HCEC 1CT (cell line): ENCODE data around the gene UGT3A1.
"Not testable (repeated sequence)": the region's sequence is repeated elsewhere in the genome, so short reads cannot be mapped to it uniquely, and the experiment has no call there.

Experiments
- DNase-seq: peaks from one replicate; pipeline ENCODE4 v3.0.0-alpha.2; 2017

Gene UGT3A1

DNA sequence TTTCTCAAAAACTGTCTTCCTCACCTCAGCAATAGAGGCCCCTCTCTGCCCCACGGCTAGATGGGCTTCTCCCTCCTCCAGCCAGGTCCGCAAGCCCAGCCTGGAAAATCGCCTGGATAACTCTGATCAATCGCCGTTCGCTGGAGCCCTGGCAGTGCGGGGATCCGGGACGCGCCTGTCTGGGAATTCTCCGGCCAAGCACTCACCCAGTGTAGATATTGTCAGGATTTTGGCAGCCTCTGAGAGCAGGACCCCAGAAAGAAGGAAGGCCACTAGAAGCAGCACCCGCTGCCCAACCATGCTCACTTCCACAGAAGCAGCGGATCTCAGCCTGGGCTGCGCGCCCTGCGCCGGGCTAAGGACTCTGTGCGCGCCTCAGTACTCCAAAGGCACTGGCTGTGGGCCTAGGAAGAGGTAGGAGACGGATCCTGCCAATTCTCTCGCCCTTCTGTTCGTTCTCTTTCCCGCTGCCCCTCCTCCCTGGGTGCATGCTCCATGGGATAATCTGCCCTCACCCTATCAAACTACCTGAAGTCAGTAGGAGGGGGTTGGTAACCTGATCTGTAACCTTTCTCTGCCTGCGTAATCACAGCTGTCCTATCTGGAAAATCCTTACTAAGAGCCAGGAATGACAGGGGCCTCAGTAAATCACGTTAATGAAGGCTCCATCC lies at the start of gene UGT3A1:
Gene UGT3A1 (minus strand): TSS at position 450 of the 671 bp plus-strand sequence. CDS start 150 bp downstream, at position 300.
- no peak for DNase-seq

GRCh38 chr5:36035696-36036095 lies 44.5 kb upstream of the UGT3A1 start:
- no peak for DNase-seq

- not testable (repeated sequence) for DNase-seq
Measured at GRCh38 chr5:36034536-36035134, 43.4 kb upstream of the UGT3A1 start.

DNA sequence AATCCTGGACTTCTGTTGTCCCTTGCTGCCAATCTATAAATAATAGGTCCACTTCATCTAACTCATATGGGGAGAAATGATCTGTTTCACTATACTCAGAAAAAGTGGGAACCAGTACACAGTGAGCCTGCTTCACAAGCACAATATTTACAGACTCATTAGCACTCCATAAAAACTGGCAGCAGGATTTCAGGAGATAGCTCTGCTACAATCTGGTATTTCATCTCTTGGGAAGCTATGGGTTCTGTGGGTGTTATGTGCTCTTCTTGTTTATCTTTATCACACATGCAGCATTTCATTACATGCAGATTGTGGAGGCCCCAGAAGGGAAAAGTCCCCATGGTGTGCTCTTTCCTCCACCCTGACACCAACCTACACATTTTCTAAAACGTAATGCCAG lies 42.3 kb upstream of the UGT3A1 start:
- DNase-seq, result no peak

DNA sequence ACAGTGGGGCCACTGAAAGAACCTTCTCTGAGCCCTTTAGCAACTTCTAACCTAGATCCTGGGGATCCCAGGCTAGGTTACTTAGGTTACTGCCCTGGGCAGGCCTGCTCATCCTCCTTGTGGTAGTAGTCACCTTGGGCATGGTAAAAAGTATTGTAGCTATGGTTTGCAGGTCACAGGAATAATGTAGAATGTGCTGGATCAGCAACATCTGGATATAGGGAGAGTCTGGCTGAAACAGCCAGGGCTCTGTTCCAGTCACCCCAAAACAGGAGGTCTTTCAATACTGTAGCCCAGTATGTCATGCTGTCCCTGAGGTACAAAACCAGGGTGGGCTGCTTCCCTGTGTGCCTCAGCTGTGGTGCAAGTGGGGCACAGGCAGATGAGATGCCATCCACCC lies 41.9 kb upstream of the UGT3A1 start:
- no peak for DNase-seq

DNA sequence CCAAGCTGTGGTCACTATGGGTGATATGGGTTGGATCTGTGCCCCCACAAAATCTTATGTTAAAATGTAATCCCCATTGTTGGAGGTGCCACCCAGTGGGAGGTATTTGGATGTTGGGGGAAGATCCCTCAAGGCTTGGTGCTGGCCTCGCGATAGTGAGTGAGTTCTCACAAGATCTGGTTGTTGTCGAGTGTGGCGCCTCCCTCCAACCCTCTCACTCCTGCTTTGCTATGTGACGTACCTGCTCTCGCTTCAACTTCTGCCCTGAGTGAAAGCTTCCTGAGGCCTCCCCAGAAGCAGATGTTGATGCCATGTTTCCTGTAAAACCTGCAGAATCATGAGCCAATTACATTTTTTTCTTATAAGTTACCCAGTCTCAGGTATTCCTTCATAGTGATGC lies 40.0 kb upstream of the UGT3A1 start:
- no peak for DNase-seq

- DNase-seq, result no peak
Measured at GRCh38 chr5:36029914-36030313, 38.7 kb upstream of the UGT3A1 start.

- DNase-seq, result no peak
Measured at GRCh38 chr5:36028816-36029465, 37.8 kb upstream of the UGT3A1 start.

DNA sequence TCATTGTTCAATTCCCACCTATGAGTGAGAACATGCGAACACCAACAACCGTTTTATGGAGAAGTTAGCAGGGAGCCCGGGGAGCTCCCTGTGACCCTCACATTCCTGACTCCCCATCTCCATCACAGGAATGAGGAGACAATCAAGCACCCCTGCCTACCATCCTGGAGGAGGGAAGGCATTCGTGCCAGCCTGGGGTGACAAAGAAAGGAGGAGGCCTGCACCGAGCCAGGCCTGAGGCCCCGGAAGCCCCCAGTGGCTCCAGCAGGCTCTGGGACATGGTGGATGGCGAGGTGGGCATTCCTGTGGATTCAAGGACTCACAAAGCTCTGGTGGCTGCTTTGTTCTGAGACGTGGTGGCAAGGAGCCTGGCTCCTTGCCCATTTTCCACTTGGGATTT lies 36.5 kb upstream of the UGT3A1 start:
- DNase-seq, result no peak

DNA sequence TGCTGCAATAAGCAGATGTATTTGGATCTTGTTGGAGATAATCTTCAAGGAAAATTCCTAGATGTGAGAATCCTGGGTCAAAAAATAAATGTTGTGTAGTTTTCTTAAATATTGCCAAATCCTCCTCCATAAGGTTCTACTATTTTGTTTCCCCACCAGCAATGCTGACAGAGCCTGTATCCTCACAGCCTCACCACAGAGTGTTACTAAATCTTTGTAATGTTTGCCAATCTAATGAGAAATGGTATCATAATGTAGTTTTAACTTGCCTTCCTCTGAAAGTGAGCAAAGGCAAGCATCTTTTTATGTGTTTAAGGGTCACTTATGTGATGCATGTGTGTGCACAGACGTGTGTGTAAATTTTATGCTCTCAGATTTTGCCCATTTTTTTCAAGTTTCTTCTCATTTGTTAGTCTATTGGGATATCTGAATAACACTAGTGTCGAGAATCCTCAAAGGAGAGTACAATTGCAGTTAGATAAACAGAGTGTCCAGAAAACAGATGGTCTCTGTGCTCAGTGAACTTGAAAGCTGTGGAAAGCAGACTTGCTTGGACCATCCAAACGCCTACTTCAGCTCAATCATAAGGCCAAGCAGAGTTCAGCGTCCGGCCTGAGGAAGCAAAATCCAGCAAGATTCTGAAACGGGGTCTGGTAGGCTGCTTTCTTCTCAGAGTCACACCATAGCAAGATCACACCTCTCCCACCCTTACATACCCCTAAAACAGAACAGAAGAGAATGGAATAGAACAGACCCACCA lies 35.7 kb upstream of the UGT3A1 start:
- no peak for DNase-seq

- not testable (repeated sequence) for DNase-seq
Measured at GRCh38 chr5:36022246-36022645, 31.1 kb upstream of the UGT3A1 start.

GRCh38 chr5:36019584-36019983 lies 28.4 kb upstream of the UGT3A1 start:
- DNase-seq, result not testable (repeated sequence)

DNA sequence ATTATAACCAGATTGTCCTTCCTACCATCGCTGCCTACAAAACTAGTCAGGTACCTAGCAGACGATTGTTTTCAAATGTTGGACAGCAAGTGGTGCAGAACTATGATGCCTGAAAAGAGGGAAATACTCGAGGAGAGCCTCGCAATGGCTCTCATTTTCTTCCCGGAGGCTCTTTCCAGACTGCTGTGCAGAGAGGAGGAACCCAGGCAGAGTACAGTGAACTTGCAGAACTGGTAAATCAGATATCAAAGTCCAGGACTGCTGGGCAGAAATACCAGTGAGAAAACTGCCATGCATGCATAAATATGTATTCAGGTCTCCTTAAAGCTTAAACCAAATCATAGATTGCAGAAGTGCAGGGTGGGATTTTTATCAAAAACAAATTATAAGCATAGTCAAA lies 26.4 kb upstream of the UGT3A1 start:
- DNase-seq, result no peak

GRCh38 chr5:36017004-36017403 lies 25.8 kb upstream of the UGT3A1 start:
- no peak for DNase-seq

DNA sequence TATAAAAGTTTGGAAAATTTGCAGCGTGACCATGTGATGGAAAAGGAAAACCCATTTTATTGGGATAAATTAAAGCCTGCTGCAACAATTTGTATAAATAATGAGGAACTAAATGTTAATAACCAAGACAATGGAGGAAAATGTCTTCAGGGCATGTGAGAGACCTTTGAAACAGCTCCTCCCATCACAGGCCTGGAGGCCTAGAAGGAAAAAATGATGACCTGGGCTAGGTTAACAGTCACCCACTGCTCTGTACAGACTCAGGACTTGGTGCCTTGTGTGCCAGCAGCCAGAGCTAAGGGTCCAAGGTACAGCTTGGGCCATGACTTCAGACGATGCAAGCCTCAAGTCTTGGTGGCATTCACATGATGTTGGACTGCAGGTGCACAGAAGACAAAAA lies 22.0 kb upstream of the UGT3A1 start:
- DNase-seq, result no peak

- DNase-seq, result no peak
Measured at GRCh38 chr5:36009698-36010097, 18.5 kb upstream of the UGT3A1 start.

DNA sequence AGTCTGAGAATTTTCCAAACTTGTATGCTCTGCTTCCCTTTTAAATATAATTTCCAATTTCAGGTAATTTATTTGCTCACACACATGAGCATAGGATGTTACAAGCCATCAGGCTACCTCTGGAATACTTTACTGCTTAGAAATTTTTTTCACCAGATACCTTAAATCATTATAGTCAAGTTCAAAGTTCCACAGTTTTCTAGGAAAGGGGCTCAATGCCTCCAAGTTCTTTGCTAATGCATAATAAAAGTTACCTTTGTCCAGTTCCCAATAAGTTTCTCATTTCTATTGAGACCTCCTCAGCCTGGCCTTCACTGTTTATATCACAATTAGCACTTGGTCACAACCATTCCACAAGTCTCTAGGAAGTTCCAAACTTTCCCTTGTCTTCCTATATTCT lies 16.2 kb upstream of the UGT3A1 start:
- DNase-seq, result no peak

DNA sequence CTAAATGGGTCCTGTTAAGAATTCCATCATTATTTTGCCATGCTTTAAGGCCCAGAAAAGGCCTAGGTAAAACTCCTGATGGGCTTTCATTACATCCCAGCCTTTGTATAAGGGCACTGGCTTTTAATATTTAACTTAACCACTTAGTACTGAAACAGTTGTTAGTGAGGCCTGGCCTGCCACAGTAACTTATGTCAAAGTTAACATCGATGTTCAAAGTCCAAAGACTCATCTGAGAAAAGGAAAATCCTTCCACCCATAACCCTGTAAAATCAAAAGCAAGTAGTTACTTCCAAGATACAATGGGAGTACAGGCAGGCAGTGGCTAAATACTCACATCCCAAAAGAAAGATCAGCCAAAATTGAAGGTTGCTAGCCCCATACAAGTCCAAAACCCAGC lies 15.0 kb upstream of the UGT3A1 start:
- no peak for DNase-seq

DNA sequence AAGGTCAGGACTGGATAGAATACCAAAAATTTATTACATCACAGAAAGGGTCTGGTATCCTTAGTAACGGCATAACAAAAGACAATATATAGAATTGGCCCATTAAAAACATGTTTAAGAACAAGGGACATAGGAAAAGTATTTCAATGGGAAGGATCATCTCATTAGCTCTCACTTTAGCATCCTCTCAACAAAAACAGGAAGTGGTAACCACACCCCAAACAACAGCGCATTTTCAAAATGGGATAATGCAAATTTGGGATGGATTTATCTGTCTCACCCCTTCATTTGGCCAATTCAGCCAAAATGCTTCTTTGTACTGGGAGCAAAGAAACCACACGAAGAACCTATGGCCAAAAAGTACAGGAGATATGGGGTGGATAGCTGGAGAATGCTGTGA lies 9.8 kb upstream of the UGT3A1 start:
- DNase-seq, result no peak

DNA sequence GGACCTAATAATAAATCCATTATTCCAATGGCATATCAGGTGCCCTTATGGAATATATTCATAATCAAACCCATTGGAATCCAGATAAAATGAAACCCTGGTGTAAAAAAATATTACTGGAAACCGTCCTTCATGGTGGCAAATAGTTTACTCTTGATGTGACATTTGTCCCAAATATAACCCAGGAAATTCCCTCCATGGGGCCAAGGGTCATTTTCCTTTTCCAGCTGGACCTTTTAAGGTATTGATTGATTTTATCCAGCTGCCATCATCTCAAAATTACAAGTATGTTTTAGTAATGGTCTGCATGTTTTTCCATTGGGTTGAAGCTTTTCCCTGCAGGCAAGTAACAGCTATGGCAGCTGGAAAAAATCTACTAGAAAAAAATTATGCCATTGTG lies 8.4 kb upstream of the UGT3A1 start:
- no peak for DNase-seq

GRCh38 chr5:35996076-35996475 lies 4.9 kb upstream of the UGT3A1 start:
- DNase-seq, result no peak

DNA sequence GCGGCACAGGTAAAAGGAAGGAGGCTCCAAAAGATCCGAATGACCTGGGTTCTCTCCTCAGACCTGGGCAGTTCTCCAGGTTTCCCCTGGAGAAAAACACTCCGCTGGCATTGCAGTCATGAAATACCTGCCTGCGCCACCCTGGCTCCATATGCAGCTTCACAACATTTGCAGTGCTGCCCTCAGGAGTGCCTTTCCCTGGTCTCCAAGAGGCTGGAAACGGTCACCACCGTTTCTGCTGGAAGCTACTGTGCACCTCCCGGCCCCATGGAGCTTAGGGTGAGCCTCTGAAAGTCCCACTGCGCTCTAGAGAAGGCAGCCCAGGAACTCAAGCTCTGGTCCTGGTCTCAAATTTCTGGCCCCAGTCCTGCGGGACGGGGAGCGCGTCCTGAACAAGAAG lies 670 bp downstream of the UGT3A1 start:
- no peak for DNase-seq

DNA sequence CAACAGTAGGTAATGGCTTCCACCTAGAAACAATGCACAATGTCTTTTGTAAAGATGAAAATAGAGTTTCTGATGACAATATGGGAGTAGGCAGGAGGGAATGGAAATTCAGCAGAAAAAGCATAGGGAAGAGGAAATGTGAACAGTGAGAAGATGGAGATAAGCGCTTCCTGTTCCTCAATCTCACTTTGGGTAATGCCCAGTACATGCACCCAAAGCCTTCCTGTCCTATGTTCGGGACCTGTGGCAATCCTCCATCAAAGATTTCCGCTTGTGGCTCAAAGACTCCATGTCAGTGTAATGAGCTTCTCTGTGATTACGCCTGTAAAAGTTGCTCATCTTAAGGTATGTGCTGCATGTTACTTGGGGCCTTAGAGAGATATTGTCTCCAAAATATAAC lies 2.7 kb downstream of the UGT3A1 start:
- no peak for DNase-seq

GRCh38 chr5:35987776-35988175 lies 3.4 kb downstream of the UGT3A1 start:
- no peak for DNase-seq
